HepG2 (cell line): ENCODE data around the gene MAT2A. TPM values are rescaled to one million over a fixed set of nuclear protein-coding genes. Genes with fewer than 3 reads are reported as not detected.

Source experiments
- ATAC-seq: fragments of 200-7000 bp; cut with Tn5 transposase; 3 replicates; pipeline ENCODE4 v1.9.1; 2020; ENCODE audit warnings: mild to moderate bottlenecking, moderate library complexity
- BruUV-seq: library from RNA; stranded (reverse); fragments of 400-500 nt; replicated peaks from 2 replicates; lab custom pipeline; 2021; lab: Mats Ljungman, UMichigan
- CTCF ChIA-PET: fragments of 300-600 bp; formaldehyde crosslinking; extraction: SDS; loops from one replicate; lab custom pipeline; 2021; ENCODE audit warnings: low total read pairs, inconsistent platforms, low intra/inter-chr PET ratio; lab: Yijun Ruan, JAX
- POLR2A ChIA-PET: fragments of 350-600 bp; sonication (Branson Sonifier 250); formaldehyde crosslinking; loops from one replicate; lab custom pipeline; 2020; ENCODE audit warnings: antibody characterized with exemption, inconsistent platforms; lab: Yijun Ruan, JAX
- DNase-seq: peaks from one replicate; pipeline ENCODE4 v3.0.0-alpha.2; 2015; ENCODE audit warnings: low spot score
- FAIRE-seq: peaks from 3 replicates; lab custom pipeline; 2011; peaks lifted over from hg19 to GRCh38; lab: Jason Lieb, UNC
- H2AFZ ChIP-seq: one replicate; pipeline ENCODE4 v1.6.1; 2011; ENCODE audit warnings: low read length, inconsistent platforms
- H3K27ac ChIP-seq: fragments of 300-600 bp; 3 replicates; pipeline ENCODE4 v1.8.0; 2011; ENCODE audit warnings: mixed run types, mild to moderate bottlenecking, mixed read lengths, low read length, inconsistent platforms; ENCODE audit not compliant: insufficient read depth; ENCODE audit errors: extremely low read length
- H3K27me3 ChIP-seq, 2 experiments: fragments of 200-600 bp in 1 of 2; 2 replicates in 1 of 2; 3 replicates in 1 of 2; pipeline versions ENCODE4 v1.6.0 to v1.8.0; 2011; ENCODE audit warnings: low read length in 2 of 2, mild to moderate bottlenecking in 2 of 2, moderate library complexity in 2 of 2, inconsistent platforms in 1 of 2; ENCODE audit not compliant: insufficient read depth in 2 of 2, control insufficient read depth in 1 of 2
- H3K36me3 ChIP-seq, 2 experiments: fragments of 200-600 bp in 1 of 2; replicated peaks in 1 of 2; 2 replicates in 1 of 2; 3 replicates in 1 of 2; pipeline versions ENCODE4 v1.5.1 to v1.8.0; 2011; ENCODE audit warnings: low read length in 2 of 2, inconsistent platforms in 1 of 2; ENCODE audit not compliant: insufficient read depth in 2 of 2, control insufficient read depth in 1 of 2
- H3K4me1 ChIP-seq: 2 replicates; pipeline ENCODE4 v1.5.1; 2012; ENCODE audit warnings: low read length, inconsistent platforms; ENCODE audit not compliant: insufficient read depth
- H3K4me2 ChIP-seq: 2 replicates; pipeline ENCODE4 v1.6.0; 2011; ENCODE audit warnings: low read depth, low read length, inconsistent platforms
- H3K4me3 ChIP-seq, 3 experiments: fragments of 200-600 bp in 1 of 3; sonication (generic), shearing (Covaris generic) in 1 of 3; replicated peaks in 1 of 3; 2 replicates each; pipeline ENCODE4 v1.5.1; 2011 to 2016; ENCODE audit warnings: low read length in 3 of 3, inconsistent platforms in 2 of 3, low read depth in 2 of 3, mild to moderate bottlenecking in 2 of 3, control low read depth in 1 of 3, mixed read lengths in 1 of 3; ENCODE audit not compliant: insufficient read depth in 1 of 3
- H3K79me2 ChIP-seq: one replicate; pipeline ENCODE4 v1.6.1; 2011; ENCODE audit warnings: low read length, inconsistent platforms; ENCODE audit not compliant: insufficient read depth
- H3K9ac ChIP-seq: 2 replicates; pipeline ENCODE4 v1.6.0; 2011; ENCODE audit warnings: mild to moderate bottlenecking, low read depth, low read length, inconsistent platforms; ENCODE audit not compliant: insufficient read depth
- H3K9me3 ChIP-seq: 2 replicates; pipeline ENCODE4 v1.5.1; 2012; ENCODE audit warnings: mild to moderate bottlenecking, low read length
- H4K20me1 ChIP-seq: 2 replicates; pipeline ENCODE4 v1.6.0; 2011; ENCODE audit warnings: inconsistent platforms, mild to moderate bottlenecking, low read length, moderate library complexity; ENCODE audit not compliant: insufficient read depth
- GABPA ChIP-seq, 2 experiments: IDR thresholded peaks; 2 replicates each; pipeline ENCODE4 v1.6.1; 2011 to 2016; ENCODE audit warnings: low read depth in 2 of 2, low read length in 1 of 2, missing biosample characterization in 1 of 2, missing genetic modification characterization in 1 of 2
- GABPB1 ChIP-seq: IDR thresholded peaks from 2 replicates; pipeline ENCODE4 v1.6.1; 2016; ENCODE audit warnings: mild to moderate bottlenecking, missing genetic modification reagents, moderate library complexity, missing compliant biosample characterization
- HCFC1 ChIP-seq: fragments of 150-350 bp; IDR thresholded peaks from 2 replicates; pipeline ENCODE4 v1.6.1; 2014; ENCODE audit warnings: low read depth, low read length
- JUN ChIP-seq: sonication (generic); formaldehyde crosslinking; IDR thresholded peaks from 2 replicates; pipeline ENCODE4 v1.4.0; 2020; ENCODE audit warnings: mild to moderate bottlenecking, missing genetic modification reagents
- JUNB ChIP-seq: sonication (generic); formaldehyde crosslinking; IDR thresholded peaks from 2 replicates; pipeline ENCODE4 v1.8.0; 2022; ENCODE audit warnings: missing genetic modification reagents, mild to moderate bottlenecking, borderline replicate concordance
- KAT8 ChIP-seq: IDR thresholded peaks from 2 replicates; pipeline ENCODE4 v1.6.1; 2016; ENCODE audit warnings: missing genetic modification reagents, missing compliant biosample characterization
- NFYB ChIP-seq: sonication (generic); formaldehyde crosslinking; IDR thresholded peaks from 2 replicates; pipeline ENCODE4 v1.4.0; 2020; ENCODE audit warnings: missing genetic modification reagents
- RARG ChIP-seq: sonication (generic); formaldehyde crosslinking; IDR thresholded peaks from 2 replicates; pipeline ENCODE4 v1.4.0; 2020; ENCODE audit warnings: low read depth, mild to moderate bottlenecking, missing genetic modification reagents
- RBM39 ChIP-seq: fragments of 200-400 bp; formaldehyde crosslinking; IDR thresholded peaks from one replicate; pipeline ENCODE4 v1.6.1; 2018; ENCODE audit warnings: antibody characterized with exemption, mild to moderate bottlenecking, low read depth, low read length; ENCODE audit not compliant: poor library complexity, severe bottlenecking
- TAF1 ChIP-seq: sonication (generic); formaldehyde crosslinking; IDR thresholded peaks from 2 replicates; pipeline ENCODE4 v1.4.0; 2020; ENCODE audit warnings: missing genetic modification reagents
- THAP11 ChIP-seq: IDR thresholded peaks from 2 replicates; pipeline ENCODE4 v1.6.1; 2016; ENCODE audit warnings: missing biosample characterization, missing genetic modification reagents
- ZBTB8A ChIP-seq: sonication (generic); formaldehyde crosslinking; IDR thresholded peaks from 2 replicates; pipeline ENCODE4 v1.4.0; 2020; ENCODE audit warnings: mild to moderate bottlenecking, low read depth, missing genetic modification reagents, borderline replicate concordance
- ZFP36L2 ChIP-seq: sonication (generic); formaldehyde crosslinking; IDR thresholded peaks from 2 replicates; pipeline ENCODE4 v1.4.0; 2020; ENCODE audit warnings: missing genetic modification reagents
- ZNF143 ChIP-seq: sonication (generic); formaldehyde crosslinking; IDR thresholded peaks from 2 replicates; pipeline ENCODE4 v1.4.0; 2020; ENCODE audit warnings: missing genetic modification reagents
- ZNF816 ChIP-seq: sonication (generic); formaldehyde crosslinking; IDR thresholded peaks from 2 replicates; pipeline ENCODE4 v1.8.0; 2022; ENCODE audit warnings: missing genetic modification reagents, mild to moderate bottlenecking, borderline replicate concordance
- WGBS: methylation state at CpG from one replicate; pipeline ENCODE4 v1.1.6; 2017; ENCODE audit warnings: low lambda C conversion rate; 5-methylcytosine and 5-hydroxymethylcytosine counted together
- in situ Hi-C: cut with HindIII; loops from 2 replicates; pipeline ENCODE4 v1.10.0; 2017; ENCODE audit warnings: low pct_unique_long_range_greater_than_20kb; ENCODE audit not compliant: extremely low pct_ligation_motif_present
- intact Hi-C: fragments of 100-400 bp; cut with micrococcal nuclease; formaldehyde crosslinking; loops from one replicate; pipeline ENCODE4 v1.10.0; 2022; ENCODE audit not compliant: unreplicated experiment
- polyA plus RNA-seq, 8 experiments: library from polyadenylated mRNA; depleted of rRNA in 3 of 8; stranded (reverse) in 7 of 8; unstranded in 1 of 8; fragments of >200 nt; fragmentation: Illumina TruSeq in 4 of 8; extraction: Trizol in 4 of 8; gene quantifications; 2 replicates each; pipeline versions ENCODE4 v1.2.1 to v1.2.3, GENCODE V29; 2011 to 2016; ENCODE audit warnings: low read depth in 4 of 8, missing spikeins in 1 of 8, mixed read lengths in 1 of 8; ENCODE audit not compliant: insufficient read depth in 1 of 8
- total RNA-seq, 5 experiments: library from RNA; depleted of rRNA; stranded (reverse); fragments of >200 nt; fragmentation: Illumina TruSeq; extraction: Trizol; gene quantifications; 2 replicates each; pipeline ENCODE4 v1.2.3, GENCODE V29; 2016; ENCODE audit warnings: low read depth in 1 of 5
- TF ChIP-seq, protein P1 (sequence below): sonication (generic); formaldehyde crosslinking; IDR thresholded peaks from 2 replicates; pipeline ENCODE4 v1.4.0; 2020; ENCODE audit warnings: missing genetic modification reagents, borderline replicate concordance
- TF ChIP-seq, protein P2 (sequence below): sonication (generic); formaldehyde crosslinking; IDR thresholded peaks from 2 replicates; pipeline ENCODE4 v1.5.0; 2020; ENCODE audit warnings: mild to moderate bottlenecking, low read depth, missing genetic modification reagents, borderline replicate concordance

The MAT2A gene
- total and polyA plus RNA-seq, 2 of the 13 experiments (the other 11 are each of a cell fraction or from before 2014, with no cell fraction given) = 155 to 331 TPM

DNA sequence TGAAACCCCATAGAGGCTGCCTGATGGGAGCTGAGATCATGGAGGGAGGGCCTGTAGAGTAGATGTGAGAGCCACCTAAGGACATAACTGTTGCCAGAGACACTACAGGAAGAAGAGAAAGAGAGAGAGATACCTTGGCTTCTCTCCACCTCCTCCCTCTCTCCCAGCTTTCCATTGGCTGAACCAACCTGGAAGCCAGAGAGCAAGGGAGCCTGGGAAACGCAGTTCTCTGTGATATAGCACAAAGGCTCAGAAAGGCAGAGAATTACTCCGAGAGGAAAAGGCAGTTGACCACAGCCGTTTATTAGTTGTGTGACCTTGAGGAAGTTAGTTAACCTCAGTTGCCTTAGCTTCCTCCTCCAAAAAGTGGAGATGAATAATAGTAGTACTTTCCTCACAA, 37.7 kb upstream of the MAT2A start:
- peaks cover 74% of the 10 kb centered on the region for H3K4me1 ChIP-seq
- peak; percentile 9; the same call in 1 of the 3 replicates for ATAC-seq
- H4K20me1 ChIP-seq = no peaks in the 10 kb centered on the region
- H3K4me3 ChIP-seq = no peak overlapping the region
- in situ Hi-C loops (no loop called here), intact Hi-C loops (loop anchor here (5.0 kb wide), 2 partner anchors 34 to 36 kb away; partner anchors contain the start of gene MAT2A)
- peak; percentile 77 for FAIRE-seq
- ChIA-PET POLR2A (interaction anchor here (1.0 to 3.4 kb wide), 4 partner anchors 25 to 173 kb away, joined by 3 to 28 read pairs (median 4); partner anchors contain the start of genes MAT2A and TGOLN2), CTCF (no interaction called here)
- H3K9me3 ChIP-seq = no peaks in the 10 kb centered on the region
- BruUV-seq = no TSS peak
- H2AFZ ChIP-seq = no peak overlapping the region
- no peak overlapping the region for H3K9ac ChIP-seq
- 7% methylated on average over 3 of the region's 3 CpGs for WGBS
- peak; percentile 30 for DNase-seq
- peak overlapping the region; percentile 52 for H3K4me2 ChIP-seq
- H3K27ac ChIP-seq = no peak overlapping the region
- 0 out of 5 replicates have a peak, but pooled peaks cover 0 to 3% of the 10 kb centered on the region in 2 experiments for H3K27me3 ChIP-seq
- no peaks in the 10 kb centered on the region for H3K36me3 ChIP-seq
- H3K79me2 ChIP-seq = no peaks in the 10 kb centered on the region
- TF ChIP-seq GABPA (IDR thresholded peaks at IDR 0.05; ENCODE audit: low read depth, low read length) (no peak), GABPA (CRISPR knock-in tag; IDR thresholded peaks at IDR 0.05; ENCODE audit: low read depth) (peak; percentile 64), RBM39 (no peak), NFYB (CRISPR knock-in tag) (peak; percentile 57), ZNF816 (no peak), THAP11 (CRISPR knock-in tag) (peak; percentile 94), KAT8 (CRISPR knock-in tag) (0 out of 2 replicates have a peak, but pooled peaks have one; percentile 28), ZNF143 (CRISPR knock-in tag) (peak; percentile 83), TAF1 (CRISPR knock-in tag) (0 out of 2 replicates have a peak, but pooled peaks have one; percentile 19), HCFC1 (peak; percentile 49; the same call in 1 of the 2 replicates), RARG (CRISPR knock-in tag) (no peak), JUNB (CRISPR knock-in tag) (no peak), GABPB1 (CRISPR knock-in tag) (peak; percentile 53; the same call in 1 of the 2 replicates), JUN (CRISPR knock-in tag) (no peak), ZBTB8A (no peak), ZFP36L2 (CRISPR knock-in tag) (no peak)
- TF ChIP-seq, protein P1, sequence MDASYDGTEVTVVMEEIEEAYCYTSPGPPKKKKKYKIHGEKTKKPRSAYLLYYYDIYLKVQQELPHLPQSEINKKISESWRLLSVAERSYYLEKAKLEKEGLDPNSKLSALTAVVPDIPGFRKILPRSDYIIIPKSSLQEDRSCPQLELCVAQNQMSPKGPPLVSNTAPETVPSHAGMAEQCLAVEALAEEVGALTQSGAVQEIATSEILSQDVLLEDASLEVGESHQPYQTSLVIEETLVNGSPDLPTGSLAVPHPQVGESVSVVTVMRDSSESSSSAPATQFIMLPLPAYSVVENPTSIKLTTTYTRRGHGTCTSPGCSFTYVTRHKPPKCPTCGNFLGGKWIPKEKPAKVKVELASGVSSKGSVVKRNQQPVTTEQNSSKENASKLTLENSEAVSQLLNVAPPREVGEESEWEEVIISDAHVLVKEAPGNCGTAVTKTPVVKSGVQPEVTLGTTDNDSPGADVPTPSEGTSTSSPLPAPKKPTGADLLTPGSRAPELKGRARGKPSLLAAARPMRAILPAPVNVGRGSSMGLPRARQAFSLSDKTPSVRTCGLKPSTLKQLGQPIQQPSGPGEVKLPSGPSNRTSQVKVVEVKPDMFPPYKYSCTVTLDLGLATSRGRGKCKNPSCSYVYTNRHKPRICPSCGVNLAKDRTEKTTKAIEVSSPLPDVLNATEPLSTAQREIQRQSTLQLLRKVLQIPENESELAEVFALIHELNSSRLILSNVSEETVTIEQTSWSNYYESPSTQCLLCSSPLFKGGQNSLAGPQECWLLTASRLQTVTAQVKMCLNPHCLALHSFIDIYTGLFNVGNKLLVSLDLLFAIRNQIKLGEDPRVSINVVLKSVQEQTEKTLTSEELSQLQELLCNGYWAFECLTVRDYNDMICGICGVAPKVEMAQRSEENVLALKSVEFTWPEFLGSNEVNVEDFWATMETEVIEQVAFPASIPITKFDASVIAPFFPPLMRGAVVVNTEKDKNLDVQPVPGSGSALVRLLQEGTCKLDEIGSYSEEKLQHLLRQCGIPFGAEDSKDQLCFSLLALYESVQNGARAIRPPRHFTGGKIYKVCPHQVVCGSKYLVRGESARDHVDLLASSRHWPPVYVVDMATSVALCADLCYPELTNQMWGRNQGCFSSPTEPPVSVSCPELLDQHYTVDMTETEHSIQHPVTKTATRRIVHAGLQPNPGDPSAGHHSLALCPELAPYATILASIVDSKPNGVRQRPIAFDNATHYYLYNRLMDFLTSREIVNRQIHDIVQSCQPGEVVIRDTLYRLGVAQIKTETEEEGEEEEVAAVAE (CRISPR knock-in tag) = peak; percentile 82; the same call in 1 of the 2 replicates
- TF ChIP-seq, protein P2, sequence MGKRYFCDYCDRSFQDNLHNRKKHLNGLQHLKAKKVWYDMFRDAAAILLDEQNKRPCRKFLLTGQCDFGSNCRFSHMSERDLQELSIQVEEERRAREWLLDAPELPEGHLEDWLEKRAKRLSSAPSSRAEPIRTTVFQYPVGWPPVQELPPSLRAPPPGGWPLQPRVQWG (CRISPR knock-in tag) = no peak
